ENCODE data around the gene TTBK2. TPM values are rescaled to one million over a fixed set of nuclear protein-coding genes. Genes with fewer than 3 reads are reported as not detected.

Gene TTBK2
- total RNA-seq, 1 experiment from 2014 or later, result 18.6 TPM

GRCh38 chr15:42760759-42761158 lies 159.8 kb downstream of the TTBK2 start:
- POLR2A ChIA-PET, result no interaction called here
- peaks cover 31% of the 10 kb centered on the region for H3K9me3 Mint-ChIP-seq
- peaks cover 15% of the 10 kb centered on the region for H3K4me1 Mint-ChIP-seq
- no peak overlapping the region for H3K27ac Mint-ChIP-seq
- CTCF ChIA-PET, result no interaction called here
- H3K27me3 Mint-ChIP-seq (ENCODE audit: low read depth), result no peaks in the 10 kb centered on the region; the same call in 1 of the 2 replicates
- H3K36me3 Mint-ChIP-seq, result peaks cover 32% of the 10 kb centered on the region
- no peak for DNase-seq (ENCODE audit: low spot score)
- TF ChIP-seq GTF2I (CRISPR knock-in tag; conservative IDR thresholded peaks at IDR 0.05) (no peak), TEAD1 (CRISPR knock-in tag; IDR thresholded peaks at IDR 0.05) (no peak), ZNF423 (CRISPR knock-in tag; IDR thresholded peaks at IDR 0.05) (no peak), CREM (CRISPR knock-in tag; IDR thresholded peaks at IDR 0.05) (no peak), ZNF263 (CRISPR knock-in tag; IDR thresholded peaks at IDR 0.05; ENCODE audit: low read depth) (no peak), OVOL2 (CRISPR knock-in tag; IDR thresholded peaks at IDR 0.05; ENCODE audit: borderline replicate concordance) (no peak), JAZF1 (CRISPR knock-in tag; IDR thresholded peaks at IDR 0.05) (no peak), NR3C1 (CRISPR knock-in tag; conservative IDR thresholded peaks at IDR 0.05; ENCODE audit: low read depth) (no peak), ATF1 (CRISPR knock-in tag; IDR thresholded peaks at IDR 0.05) (no peak), ETV6 (CRISPR knock-in tag; IDR thresholded peaks at IDR 0.05) (no peak), TP53 (CRISPR knock-in tag; IDR thresholded peaks at IDR 0.05) (no peak), PRDM15 (CRISPR knock-in tag; IDR thresholded peaks at IDR 0.05) (no peak), CBFB (CRISPR knock-in tag; IDR thresholded peaks at IDR 0.05; ENCODE audit: low read depth) (no peak), NFYB (CRISPR knock-in tag; conservative IDR thresholded peaks at IDR 0.05; ENCODE audit: low read depth) (no peak)
- TF ChIP-seq, protein P1, sequence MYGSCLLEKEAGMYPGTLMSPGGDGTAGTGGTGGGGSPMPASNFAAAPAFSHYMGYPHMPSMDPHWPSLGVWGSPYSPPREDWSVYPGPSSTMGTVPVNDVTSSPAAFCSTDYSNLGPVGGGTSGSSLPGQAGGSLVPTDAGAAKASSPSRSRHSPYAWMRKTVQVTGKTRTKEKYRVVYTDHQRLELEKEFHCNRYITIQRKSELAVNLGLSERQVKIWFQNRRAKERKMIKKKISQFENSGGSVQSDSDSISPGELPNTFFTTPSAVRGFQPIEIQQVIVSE (CRISPR knock-in tag; IDR thresholded peaks at IDR 0.05; ENCODE audit: borderline replicate concordance), result no peak
- TF ChIP-seq, protein P2, sequence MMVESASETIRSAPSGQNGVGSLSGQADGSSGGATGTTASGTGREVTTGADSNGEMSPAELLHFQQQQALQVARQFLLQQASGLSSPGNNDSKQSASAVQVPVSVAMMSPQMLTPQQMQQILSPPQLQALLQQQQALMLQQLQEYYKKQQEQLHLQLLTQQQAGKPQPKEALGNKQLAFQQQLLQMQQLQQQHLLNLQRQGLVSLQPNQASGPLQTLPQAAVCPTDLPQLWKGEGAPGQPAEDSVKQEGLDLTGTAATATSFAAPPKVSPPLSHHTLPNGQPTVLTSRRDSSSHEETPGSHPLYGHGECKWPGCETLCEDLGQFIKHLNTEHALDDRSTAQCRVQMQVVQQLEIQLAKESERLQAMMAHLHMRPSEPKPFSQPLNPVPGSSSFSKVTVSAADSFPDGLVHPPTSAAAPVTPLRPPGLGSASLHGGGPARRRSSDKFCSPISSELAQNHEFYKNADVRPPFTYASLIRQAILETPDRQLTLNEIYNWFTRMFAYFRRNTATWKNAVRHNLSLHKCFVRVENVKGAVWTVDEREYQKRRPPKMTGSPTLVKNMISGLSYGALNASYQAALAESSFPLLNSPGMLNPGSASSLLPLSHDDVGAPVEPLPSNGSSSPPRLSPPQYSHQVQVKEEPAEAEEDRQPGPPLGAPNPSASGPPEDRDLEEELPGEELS (CRISPR knock-in tag; IDR thresholded peaks at IDR 0.05), result no peak
- TF ChIP-seq, protein P3, sequence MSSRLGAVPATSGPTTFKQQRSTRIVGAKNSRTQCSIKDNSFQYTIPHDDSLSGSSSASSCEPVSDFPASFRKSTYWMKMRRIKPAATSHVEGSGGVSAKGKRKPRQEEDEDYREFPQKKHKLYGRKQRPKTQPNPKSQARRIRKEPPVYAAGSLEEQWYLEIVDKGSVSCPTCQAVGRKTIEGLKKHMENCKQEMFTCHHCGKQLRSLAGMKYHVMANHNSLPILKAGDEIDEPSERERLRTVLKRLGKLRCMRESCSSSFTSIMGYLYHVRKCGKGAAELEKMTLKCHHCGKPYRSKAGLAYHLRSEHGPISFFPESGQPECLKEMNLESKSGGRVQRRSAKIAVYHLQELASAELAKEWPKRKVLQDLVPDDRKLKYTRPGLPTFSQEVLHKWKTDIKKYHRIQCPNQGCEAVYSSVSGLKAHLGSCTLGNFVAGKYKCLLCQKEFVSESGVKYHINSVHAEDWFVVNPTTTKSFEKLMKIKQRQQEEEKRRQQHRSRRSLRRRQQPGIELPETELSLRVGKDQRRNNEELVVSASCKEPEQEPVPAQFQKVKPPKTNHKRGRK (CRISPR knock-in tag; IDR thresholded peaks at IDR 0.05; ENCODE audit: borderline replicate concordance), result no peak
- TF ChIP-seq, protein P4, sequence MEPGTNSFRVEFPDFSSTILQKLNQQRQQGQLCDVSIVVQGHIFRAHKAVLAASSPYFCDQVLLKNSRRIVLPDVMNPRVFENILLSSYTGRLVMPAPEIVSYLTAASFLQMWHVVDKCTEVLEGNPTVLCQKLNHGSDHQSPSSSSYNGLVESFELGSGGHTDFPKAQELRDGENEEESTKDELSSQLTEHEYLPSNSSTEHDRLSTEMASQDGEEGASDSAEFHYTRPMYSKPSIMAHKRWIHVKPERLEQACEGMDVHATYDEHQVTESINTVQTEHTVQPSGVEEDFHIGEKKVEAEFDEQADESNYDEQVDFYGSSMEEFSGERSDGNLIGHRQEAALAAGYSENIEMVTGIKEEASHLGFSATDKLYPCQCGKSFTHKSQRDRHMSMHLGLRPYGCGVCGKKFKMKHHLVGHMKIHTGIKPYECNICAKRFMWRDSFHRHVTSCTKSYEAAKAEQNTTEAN (CRISPR knock-in tag; IDR thresholded peaks at IDR 0.05), result no peak
- TF ChIP-seq, protein P5, sequence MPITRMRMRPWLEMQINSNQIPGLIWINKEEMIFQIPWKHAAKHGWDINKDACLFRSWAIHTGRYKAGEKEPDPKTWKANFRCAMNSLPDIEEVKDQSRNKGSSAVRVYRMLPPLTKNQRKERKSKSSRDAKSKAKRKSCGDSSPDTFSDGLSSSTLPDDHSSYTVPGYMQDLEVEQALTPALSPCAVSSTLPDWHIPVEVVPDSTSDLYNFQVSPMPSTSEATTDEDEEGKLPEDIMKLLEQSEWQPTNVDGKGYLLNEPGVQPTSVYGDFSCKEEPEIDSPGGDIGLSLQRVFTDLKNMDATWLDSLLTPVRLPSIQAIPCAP (CRISPR knock-in tag; IDR thresholded peaks at IDR 0.05), result no peak
- TF ChIP-seq, protein P6, sequence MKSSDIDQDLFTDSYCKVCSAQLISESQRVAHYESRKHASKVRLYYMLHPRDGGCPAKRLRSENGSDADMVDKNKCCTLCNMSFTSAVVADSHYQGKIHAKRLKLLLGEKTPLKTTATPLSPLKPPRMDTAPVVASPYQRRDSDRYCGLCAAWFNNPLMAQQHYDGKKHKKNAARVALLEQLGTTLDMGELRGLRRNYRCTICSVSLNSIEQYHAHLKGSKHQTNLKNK (CRISPR knock-in tag; IDR thresholded peaks at IDR 0.05), result no peak
- no peak for ATAC-seq
- no peak overlapping the region for H3K4me3 Mint-ChIP-seq

Measured in WTC11 (cell line).